CD4-positive, alpha-beta T cell treated with Interleukin-6 for 4 hours (primary cell): ENCODE results near the gene TMCO6.
A peak's percentile ranks its signal among the peaks of the same experiment; 100 is the strongest.
"Not testable (repeated sequence)": the region's sequence is repeated elsewhere in the genome, so short reads cannot be mapped to it uniquely, and the experiment has no call there.

ENCODE experiments used
- DNase-seq: peaks from one replicate; pipeline ENCODE4 v3.0.0-alpha.2; 2020; ENCODE audit warnings: mixed read lengths

Gene TMCO6

DNA sequence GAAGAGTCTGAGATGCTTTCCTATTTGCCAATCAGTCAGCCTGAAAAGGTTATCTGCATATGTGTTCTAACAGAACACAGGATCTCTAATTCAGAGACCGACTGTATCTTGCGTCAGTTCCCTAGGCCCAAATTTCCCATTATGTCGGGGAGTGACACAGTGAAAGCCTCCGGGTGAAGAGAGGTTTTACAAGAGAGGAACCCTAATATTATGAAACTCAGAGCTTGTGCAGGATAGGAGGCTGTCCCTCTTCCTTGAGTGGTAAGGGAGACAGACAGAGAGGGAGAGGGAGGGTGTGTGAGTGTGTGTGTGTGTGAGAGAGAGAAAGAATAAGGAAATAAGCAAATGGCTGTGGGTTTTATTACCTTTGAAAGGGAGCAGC is 8.2 kb upstream of the TMCO6 start:
- no peak for DNase-seq

DNA sequence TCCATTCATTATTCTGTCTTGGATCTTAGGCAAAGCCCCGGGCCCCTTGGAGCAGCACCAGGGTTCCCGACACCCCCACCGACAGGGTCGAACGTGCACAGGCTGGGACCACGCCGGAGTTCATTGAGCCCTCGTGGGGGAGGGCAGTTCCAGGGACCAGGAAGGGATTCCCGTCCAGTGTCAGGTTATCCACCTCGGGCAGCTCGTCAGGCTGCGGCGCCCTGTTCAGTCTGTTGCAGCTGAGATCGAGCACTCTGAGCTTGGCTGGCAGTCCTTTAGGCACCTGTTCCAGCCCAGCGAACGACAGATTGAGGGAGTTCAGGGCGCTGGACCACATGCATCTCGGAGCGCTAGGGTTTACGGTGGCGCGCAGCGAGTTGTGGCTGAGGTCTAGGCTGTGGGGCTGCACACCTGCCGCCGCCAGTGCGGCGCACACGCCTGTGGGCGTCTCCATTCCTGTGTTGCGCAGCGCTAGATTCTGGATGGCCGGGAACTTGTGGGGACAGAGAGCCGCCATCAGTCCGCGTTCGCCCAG is 7.4 kb upstream of the TMCO6 start:
- DNase-seq = peak; percentile 56

GRCh38 chr5:140632366-140633020 is 6.8 kb upstream of the TMCO6 start:
- peak; percentile 65 for DNase-seq

DNA sequence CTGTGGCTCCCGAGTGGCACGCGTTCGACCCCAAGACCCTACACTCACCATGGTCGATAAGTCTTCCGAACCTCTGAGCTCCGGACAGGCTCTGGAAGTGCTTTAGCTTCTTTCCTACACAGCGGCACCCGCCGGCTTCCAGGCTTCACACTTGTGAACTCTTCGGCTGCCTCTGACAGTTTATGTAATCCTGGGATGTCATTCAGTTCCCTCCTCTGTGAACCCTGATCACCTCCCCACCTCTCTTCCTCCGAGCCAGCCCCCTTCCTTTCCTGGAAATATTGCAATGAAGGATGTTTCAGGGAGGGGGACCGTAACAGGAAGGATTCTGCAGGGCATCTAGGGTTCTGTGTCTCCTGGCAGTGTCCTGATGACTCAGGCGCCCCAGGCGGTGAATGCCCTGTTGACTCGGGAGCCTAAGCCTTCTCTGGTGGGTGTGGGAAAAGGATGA is 6.2 kb upstream of the TMCO6 start, which contains the start of gene CD14:
CD14 (minus strand) TSS at position 155 of the 451 bp plus-strand sequence; CDS start at position 51, 104 bp downstream.
- peak; percentile 18 for DNase-seq

- no peak for DNase-seq
Observed at GRCh38 chr5:140633501-140633900, 5.8 kb upstream of the TMCO6 start.

DNA sequence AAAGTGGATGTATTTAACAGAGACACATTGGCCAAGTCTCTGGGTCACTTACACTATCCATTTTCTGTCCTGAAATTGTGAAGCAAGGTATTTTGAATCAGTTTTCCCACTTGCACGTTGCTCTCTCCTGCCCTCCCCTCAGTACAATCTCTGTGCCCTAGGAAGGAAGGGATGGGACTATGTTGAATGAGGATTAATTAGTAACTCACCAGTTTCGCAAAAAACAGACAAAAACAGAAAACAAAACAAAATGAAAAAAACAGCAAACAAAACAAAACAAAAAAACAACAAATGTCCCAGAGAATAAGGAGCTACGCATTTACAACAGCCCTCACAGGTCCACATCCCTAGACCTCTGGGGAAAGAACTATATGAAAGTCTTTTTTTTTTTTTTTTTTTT is 5.1 kb upstream of the TMCO6 start:
- no peak for DNase-seq

- DNase-seq = no peak
Observed at GRCh38 chr5:140635291-140636257, 3.7 kb upstream of the TMCO6 start.

DNA sequence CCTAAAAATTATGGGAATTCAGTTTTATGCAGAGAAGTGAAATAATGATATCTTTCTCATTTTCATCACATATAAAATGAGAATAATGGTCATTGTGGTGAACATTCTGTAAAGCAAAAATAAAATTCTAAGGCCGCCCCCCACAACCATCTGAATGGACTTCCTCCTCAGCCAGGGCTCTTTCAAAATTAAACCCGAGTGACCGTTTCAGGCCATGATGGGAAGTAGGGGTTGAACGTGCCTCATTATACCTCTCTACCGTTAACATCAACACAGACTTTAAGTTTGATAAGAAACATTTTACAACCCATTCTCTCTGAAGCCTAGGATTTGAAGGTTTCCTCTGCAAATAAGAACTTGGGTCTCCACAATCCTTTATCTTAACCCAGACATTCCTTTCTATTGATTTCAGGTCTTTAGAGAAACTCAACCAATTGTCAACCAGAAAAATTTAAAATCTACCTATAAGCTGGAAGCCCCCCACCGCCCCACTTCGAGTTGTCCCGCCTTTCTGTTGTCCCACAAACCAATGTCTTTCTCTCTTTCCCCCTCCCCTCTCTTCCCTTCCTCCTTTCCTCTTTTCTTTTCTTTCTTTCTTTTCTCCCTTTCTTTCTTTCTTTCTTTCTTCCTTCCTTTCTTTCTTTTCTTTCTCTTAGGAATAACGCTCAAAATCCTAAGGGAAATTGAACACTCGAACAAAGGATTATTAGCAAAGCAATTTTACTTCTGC is 1.7 kb upstream of the TMCO6 start:
- DNase-seq = no peak

- DNase-seq = not testable (repeated sequence)
Observed at GRCh38 chr5:140638898-140639147, 428 bp upstream of the TMCO6 start.

DNA sequence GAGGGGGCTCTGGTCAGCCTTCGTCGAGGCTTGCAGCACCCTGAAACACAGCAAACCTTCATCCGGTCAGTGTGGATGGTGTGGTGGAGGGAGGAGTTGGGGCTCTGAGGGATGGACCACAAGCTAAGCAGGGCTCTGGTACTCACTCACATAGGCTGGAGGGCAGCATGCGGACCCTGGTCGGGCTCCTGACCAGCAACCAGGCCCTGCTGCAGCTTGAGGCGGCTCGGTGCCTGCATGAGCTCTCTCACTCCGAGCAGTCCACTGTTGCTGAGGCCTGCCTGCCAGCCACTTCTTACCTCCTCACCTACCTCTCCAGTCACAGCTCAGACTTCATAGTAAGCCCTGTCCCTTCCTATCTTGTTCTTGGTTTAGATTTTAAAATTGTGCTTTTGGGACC is 2.5 kb downstream of the TMCO6 start:
- DNase-seq = no peak

DNA sequence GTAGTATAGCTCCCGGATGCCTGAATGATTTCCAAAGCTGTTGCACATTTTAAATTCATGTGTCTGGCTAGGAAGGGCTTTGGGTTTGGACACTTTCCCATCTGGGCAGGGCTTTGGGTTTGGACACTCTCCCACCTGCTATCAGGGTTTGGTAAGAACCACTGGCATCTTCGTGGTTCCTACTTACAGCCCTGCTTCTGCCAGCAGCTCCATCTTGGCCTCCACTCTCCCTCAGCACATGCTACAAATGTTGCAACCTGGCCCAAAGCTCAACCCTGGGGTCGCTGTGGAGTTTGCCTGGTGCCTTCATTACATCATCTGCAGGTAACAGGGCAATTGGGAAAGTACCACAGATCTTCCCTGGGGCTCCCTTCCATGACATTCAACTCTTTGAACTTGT is 3.5 kb downstream of the TMCO6 start:
- no peak for DNase-seq

DNA sequence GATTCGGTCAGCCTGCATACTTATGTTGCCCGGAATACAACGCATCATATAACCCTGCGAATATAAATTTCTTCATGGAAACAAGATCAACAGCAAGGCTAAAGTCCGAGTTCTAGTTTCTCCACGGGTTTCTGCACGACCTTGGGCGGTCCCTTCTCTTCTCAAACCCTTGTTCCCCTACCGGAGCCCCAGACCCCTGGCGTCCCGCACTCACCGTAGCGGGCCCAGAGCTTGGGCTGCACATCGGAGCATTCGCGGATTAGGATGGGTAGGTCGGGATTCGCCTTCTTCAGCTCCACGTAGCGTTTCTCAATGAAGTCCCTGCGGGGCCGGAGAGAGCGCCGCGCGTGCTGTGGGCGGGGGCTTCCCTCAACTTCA is 7.8 kb downstream of the TMCO6 start:
- DNase-seq = no peak

DNA sequence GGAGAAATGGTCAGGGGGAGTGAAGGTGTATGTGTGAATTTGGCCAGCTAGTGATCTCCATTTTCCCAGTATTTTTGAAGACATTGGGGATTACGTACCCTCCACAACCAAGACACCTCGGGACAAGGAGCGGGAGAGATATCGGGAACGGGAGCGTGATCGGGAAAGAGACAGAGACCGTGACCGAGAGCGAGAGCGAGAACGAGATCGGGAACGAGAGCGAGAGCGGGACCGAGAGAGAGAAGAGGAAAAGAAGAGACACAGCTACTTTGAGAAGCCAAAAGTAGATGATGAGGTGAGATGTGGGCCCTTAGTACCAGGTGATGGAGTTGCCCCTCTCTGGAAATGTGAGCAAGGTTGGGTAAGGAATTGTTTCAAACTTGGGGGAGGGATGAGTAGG is 19.6 kb downstream of the TMCO6 start:
- no peak for DNase-seq

GRCh38 chr5:140660371-140660770 is 21.1 kb downstream of the TMCO6 start:
- DNase-seq = not testable (repeated sequence)

GRCh38 chr5:140664030-140664358 is 24.7 kb downstream of the TMCO6 start:
- no peak for DNase-seq

GRCh38 chr5:140664359-140665119 is 25.3 kb downstream of the TMCO6 start, which contains the start of gene WDR55:
WDR55 (plus strand) TSS chr5:140664904; CDS start chr5:140664913, 9 bp downstream.
- DNase-seq = peak; percentile 97

DNA sequence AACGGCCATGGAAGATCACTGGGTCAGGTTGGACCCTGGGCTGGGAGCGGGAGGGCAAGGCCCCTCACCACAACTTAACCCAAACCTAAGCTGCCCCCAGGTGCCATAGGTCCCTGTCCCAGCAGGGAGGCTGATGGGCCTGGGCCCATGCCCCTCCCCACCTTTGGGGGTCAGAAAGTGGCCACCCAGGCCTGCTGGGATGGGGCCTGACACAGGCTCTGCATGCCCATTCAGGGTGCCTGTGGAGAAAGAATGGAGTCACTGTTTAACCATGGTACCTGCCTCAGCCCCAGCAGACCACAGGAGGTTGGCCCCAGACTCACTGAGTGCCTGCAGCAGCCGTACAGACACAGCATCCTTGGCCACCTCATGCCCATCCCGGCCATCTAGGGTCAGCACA is 31.8 kb downstream of the TMCO6 start:
- not testable (repeated sequence) for DNase-seq

DNA sequence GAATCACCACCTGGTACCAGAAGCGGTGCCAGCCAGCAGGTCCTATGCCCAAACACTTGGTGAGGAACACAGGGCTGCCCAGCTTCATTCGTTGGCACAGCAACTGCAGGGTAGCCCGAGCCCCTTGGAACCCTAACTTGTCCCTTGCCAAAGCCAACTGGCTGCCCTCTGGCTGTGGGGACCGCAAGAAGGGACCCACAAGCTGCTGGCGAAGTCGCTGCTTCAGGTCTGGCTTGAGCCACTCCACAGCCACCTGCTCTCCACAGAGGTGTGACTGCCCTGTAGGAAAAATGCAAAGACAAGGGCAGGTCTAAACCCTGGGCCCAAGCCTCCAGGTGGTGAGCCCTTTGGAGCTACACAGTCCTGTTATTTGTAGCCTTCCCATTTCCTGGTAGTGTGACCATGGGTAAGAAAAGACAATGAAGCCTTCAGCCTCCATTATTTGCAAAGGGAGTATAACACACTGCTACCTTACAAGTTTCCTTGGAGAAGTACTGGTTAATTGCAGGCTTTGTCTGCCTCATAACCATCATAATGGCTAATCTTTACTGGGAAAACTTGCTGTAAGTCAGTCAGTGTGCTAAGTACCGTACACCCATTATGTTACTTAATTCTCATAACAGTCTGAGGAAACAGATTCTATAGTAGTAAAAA is 32.3 kb downstream of the TMCO6 start:
- no peak for DNase-seq

DNA sequence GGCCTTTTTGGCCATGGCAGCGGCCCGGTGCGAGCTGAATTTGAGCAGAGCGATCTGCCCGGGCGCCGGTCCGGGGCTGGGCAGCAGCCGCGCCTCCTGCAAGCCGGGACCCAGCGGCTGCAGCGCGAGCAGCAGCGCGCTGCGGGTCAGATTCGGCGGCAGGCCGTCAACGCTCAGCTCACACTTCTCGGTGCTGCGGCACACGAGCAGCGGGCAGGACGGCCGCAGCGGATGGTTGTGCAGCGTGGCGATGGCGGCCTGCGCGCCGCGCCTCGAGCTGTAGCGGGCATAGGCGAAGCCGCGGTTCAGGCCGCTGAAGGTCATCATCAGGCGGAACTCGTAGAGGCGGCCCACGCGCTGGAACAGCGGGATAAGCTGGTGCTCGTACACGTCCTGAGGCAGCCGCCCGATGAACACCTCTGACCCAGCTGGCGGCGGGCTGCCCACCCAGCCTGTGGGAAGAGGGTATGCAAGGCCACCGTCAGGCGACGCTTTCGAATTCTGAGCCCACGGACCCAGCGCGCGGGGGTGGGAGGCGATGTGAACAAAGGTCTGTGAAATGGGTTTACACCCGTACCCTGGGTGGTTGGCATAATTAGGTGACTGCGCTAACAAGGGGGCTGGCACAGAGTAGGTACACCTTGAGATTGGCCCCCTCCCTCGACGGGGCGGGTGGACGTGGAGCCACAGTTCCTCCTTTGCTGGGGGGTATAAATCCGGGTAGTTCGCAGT is 33.4 kb downstream of the TMCO6 start:
- DNase-seq = peak; percentile 19

DNA sequence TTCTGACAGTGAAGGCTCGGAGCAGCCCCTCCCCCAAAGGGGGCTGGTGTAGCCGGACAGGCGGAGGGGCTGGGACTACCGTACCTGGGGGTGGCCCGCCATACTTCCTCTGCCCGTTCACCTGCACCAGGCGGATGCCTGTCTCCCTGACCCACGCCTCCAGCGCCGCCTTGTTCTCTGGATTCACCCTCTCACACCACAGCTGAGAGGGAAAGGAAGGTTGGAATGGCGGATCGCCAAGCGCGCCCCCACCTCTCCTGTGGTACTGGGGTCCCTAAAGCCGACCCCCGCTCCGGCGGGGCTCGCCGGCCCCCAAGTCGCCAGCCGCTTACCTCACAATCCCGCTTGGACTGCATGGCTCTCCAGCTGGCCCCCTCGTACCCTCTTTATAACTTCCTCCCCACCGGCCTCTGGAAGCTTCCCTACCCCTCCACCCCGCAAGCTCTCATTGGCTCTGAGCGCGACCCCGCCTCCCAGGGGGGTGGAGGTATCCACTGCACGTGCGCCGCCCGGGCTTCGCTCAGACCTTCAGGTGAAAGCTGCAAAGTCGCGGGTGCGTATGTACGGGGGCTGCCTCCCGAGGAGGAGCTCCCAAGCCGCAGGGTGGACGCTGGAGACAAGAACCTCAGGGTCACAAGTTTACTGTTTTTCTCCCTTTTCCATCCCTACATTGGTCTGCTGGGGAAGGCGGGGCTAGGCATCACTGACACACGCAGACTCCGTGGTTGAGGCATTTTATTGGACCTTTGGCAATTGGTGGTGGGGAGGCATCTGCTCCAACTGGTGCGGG is 34.1 kb downstream of the TMCO6 start, which contains the start of gene DND1:
DND1 (minus strand) TSS at position 390 of the 790 bp plus-strand sequence; CDS start at position 356, 34 bp downstream.
- DNase-seq = no peak
